IMR-90 (cell line): Measurements from ENCODE around the gene CFAP119. TPM values are rescaled to one million over a fixed set of nuclear protein-coding genes. Genes with fewer than 3 reads are reported as not detected.

Experiments
- ATAC-seq: fragments of 200-7000 bp; cut with Tn5 transposase; 2 replicates; pipeline ENCODE4 v1.9.1; 2020; ENCODE audit warnings: low read depth, mild to moderate bottlenecking, moderate library complexity
- BruUV-seq: library from RNA; stranded (reverse); fragments of 400-500 nt; replicated peaks from 2 replicates; lab custom pipeline; 2021; lab: Mats Ljungman, UMichigan
- CTCF ChIA-PET: fragments of 300-600 bp; formaldehyde crosslinking; extraction: SDS; loops from one replicate; lab custom pipeline; 2021; ENCODE audit warnings: antibody characterized with exemption; lab: Yijun Ruan, JAX
- POLR2A ChIA-PET: fragments of 300-600 bp; sonication (Branson Sonifier 250); formaldehyde crosslinking; loops from one replicate; lab custom pipeline; 2022; ENCODE audit warnings: antibody characterized with exemption; ENCODE audit not compliant: unreplicated experiment; lab: Charles Lee
- DNase-seq: peaks from one replicate; pipeline ENCODE4 v3.0.0; 2013
- H2AFZ ChIP-seq: replicated peaks from 2 replicates; pipeline ENCODE3; 2013; ENCODE audit warnings: low read length, mild to moderate bottlenecking; ENCODE audit not compliant: poor library complexity
- H2AK5ac ChIP-seq: 2 replicates; pipeline ENCODE4 v1.6.1; 2013; ENCODE audit warnings: low read depth, low read length, inconsistent platforms
- H2AK9ac ChIP-seq: replicated peaks from 2 replicates; pipeline ENCODE3; 2013; ENCODE audit warnings: mild to moderate bottlenecking, low read depth, low read length, moderate library complexity; ENCODE audit not compliant: poor library complexity
- H2BK120ac ChIP-seq: 2 replicates; pipeline ENCODE4 v1.6.1; 2013; ENCODE audit warnings: low read depth, low read length, inconsistent platforms
- H2BK15ac ChIP-seq: 3 replicates; pipeline ENCODE4 v1.6.1; 2013; ENCODE audit warnings: low read depth, low read length, inconsistent platforms
- H2BK20ac ChIP-seq: 2 replicates; pipeline ENCODE4 v1.6.1; 2013; ENCODE audit warnings: low read depth, mild to moderate bottlenecking, inconsistent platforms, low read length, moderate library complexity
- H2BK5ac ChIP-seq: 2 replicates; pipeline ENCODE4 v1.6.1; 2013; ENCODE audit warnings: mild to moderate bottlenecking, low read depth, low read length, inconsistent platforms; ENCODE audit not compliant: poor library complexity, severe bottlenecking
- H3K14ac ChIP-seq: replicated peaks from 2 replicates; pipeline ENCODE4 v1.6.1; 2013; ENCODE audit warnings: low read depth, low read length, inconsistent platforms
- H3K18ac ChIP-seq: 2 replicates; pipeline ENCODE4 v1.6.1; 2013; ENCODE audit warnings: low read depth, low read length, control low read depth
- H3K23ac ChIP-seq: 2 replicates; pipeline ENCODE4 v1.6.1; 2013; ENCODE audit warnings: low read depth, low read length, inconsistent platforms
- H3K27ac ChIP-seq: 2 replicates; pipeline ENCODE4 v1.5.1; 2013; ENCODE audit warnings: mild to moderate bottlenecking, control low read depth, low read length; ENCODE audit not compliant: insufficient read depth
- H3K27me3 ChIP-seq: 2 replicates; pipeline ENCODE4 v1.6.1; 2013; ENCODE audit warnings: low read length; ENCODE audit not compliant: control insufficient read depth, insufficient read depth
- H3K36me3 ChIP-seq: 2 replicates; pipeline ENCODE4 v1.6.1; 2013; ENCODE audit warnings: low read length, mixed read lengths; ENCODE audit not compliant: control insufficient read depth, insufficient read depth
- H3K4ac ChIP-seq: 2 replicates; pipeline ENCODE4 v1.6.1; 2013; ENCODE audit warnings: low read depth, low read length, inconsistent platforms
- H3K4me1 ChIP-seq: 2 replicates; pipeline ENCODE4 v1.6.1; 2013; ENCODE audit warnings: low read length, mixed read lengths; ENCODE audit not compliant: control insufficient read depth, insufficient read depth
- H3K4me2 ChIP-seq: 2 replicates; pipeline ENCODE4 v1.6.1; 2013; ENCODE audit warnings: low read depth, mild to moderate bottlenecking, control low read depth, low read length, moderate library complexity
- H3K4me3 ChIP-seq: 2 replicates; pipeline ENCODE4 v1.5.1; 2013; ENCODE audit warnings: low read depth, mild to moderate bottlenecking, control low read depth, low read length, moderate library complexity; ENCODE audit not compliant: insufficient read depth
- H3K56ac ChIP-seq: 2 replicates; pipeline ENCODE4 v1.6.1; 2013; ENCODE audit warnings: low read length, inconsistent platforms; ENCODE audit not compliant: insufficient read depth; ENCODE audit errors: extremely low read depth
- H3K79me1 ChIP-seq, 2 experiments: 2 replicates each; pipeline ENCODE4 v1.6.1; 2013; ENCODE audit warnings: low read length in 2 of 2, inconsistent platforms in 1 of 2, low read depth in 1 of 2
- H3K9ac ChIP-seq: 2 replicates; pipeline ENCODE4 v1.6.1; 2013; ENCODE audit warnings: low read depth, low read length, control low read depth
- H3K9me1 ChIP-seq: 2 replicates; pipeline ENCODE4 v1.6.1; 2013; ENCODE audit warnings: low read length, inconsistent platforms; ENCODE audit not compliant: insufficient read depth
- H3K9me3 ChIP-seq: 2 replicates; pipeline ENCODE4 v1.6.1; 2013; ENCODE audit warnings: low read length; ENCODE audit not compliant: control insufficient read depth, insufficient read depth
- H4K20me1 ChIP-seq: 2 replicates; pipeline ENCODE4 v1.6.1; 2013; ENCODE audit warnings: low read length, inconsistent platforms; ENCODE audit not compliant: insufficient read depth
- H4K5ac ChIP-seq: 2 replicates; pipeline ENCODE4 v1.6.1; 2013; ENCODE audit warnings: mild to moderate bottlenecking, low read depth, low read length, control low read depth
- H4K8ac ChIP-seq, 2 experiments: 2 replicates each; pipeline ENCODE4 v1.6.1; 2013; ENCODE audit warnings: low read depth in 2 of 2, low read length in 2 of 2, control low read depth in 1 of 2, inconsistent platforms in 1 of 2
- H4K91ac ChIP-seq: 2 replicates; pipeline ENCODE4 v1.6.1; 2013; ENCODE audit warnings: low read depth, low read length, inconsistent platforms; ENCODE audit not compliant: insufficient read depth
- BHLHE40 ChIP-seq: fragments of 150-350 bp; IDR thresholded peaks from 2 replicates; pipeline ENCODE4 v1.6.1; 2016; ENCODE audit warnings: mild to moderate bottlenecking, low read depth, low read length
- CEBPB ChIP-seq: IDR thresholded peaks from 2 replicates; pipeline ENCODE4 v1.6.1; 2012; ENCODE audit warnings: low read depth, low read length, improper control_type of control experiment
- CTCF ChIP-seq: conservative IDR thresholded peaks from 2 replicates; pipeline ENCODE4 v1.5.1; 2012; ENCODE audit warnings: mild to moderate bottlenecking, low read depth, low read length, improper control_type of control experiment
- ELK1 ChIP-seq: fragments of 150-350 bp; IDR thresholded peaks from 2 replicates; pipeline ENCODE4 v1.6.1; 2016; ENCODE audit warnings: low read depth, mild to moderate bottlenecking, low read length, moderate library complexity, borderline replicate concordance
- FOS ChIP-seq: fragments of 150-350 bp; IDR thresholded peaks from 2 replicates; pipeline ENCODE4 v1.6.1; 2016; ENCODE audit warnings: low read depth, low read length
- MAFK ChIP-seq: IDR thresholded peaks from 2 replicates; pipeline ENCODE4 v1.6.1; 2012; ENCODE audit warnings: low read depth, low read length, improper control_type of control experiment
- MAZ ChIP-seq: IDR thresholded peaks from 2 replicates; pipeline ENCODE4 v1.6.1; 2012; ENCODE audit warnings: low read depth, mild to moderate bottlenecking, low read length, improper control_type of control experiment, moderate library complexity, borderline replicate concordance
- MXI1 ChIP-seq: IDR thresholded peaks from 2 replicates; pipeline ENCODE4 v1.6.1; 2012; ENCODE audit warnings: low read depth, mild to moderate bottlenecking, low read length, moderate library complexity, borderline replicate concordance
- NFE2L2 ChIP-seq: fragments of 150-350 bp; IDR thresholded peaks from 2 replicates; pipeline ENCODE4 v1.6.1; 2016; ENCODE audit warnings: low read depth, mild to moderate bottlenecking, low read length
- POLR2A ChIP-seq: IDR thresholded peaks from 2 replicates; pipeline ENCODE4 v1.6.1; 2012; ENCODE audit warnings: mild to moderate bottlenecking, low read depth, low read length
- RAD21 ChIP-seq: IDR thresholded peaks from 2 replicates; pipeline ENCODE4 v1.6.1; 2012; ENCODE audit warnings: low read length, improper control_type of control experiment
- RCOR1 ChIP-seq: IDR thresholded peaks from 2 replicates; pipeline ENCODE4 v1.6.1; 2012; ENCODE audit warnings: mild to moderate bottlenecking, low read length, improper control_type of control experiment; ENCODE audit not compliant: insufficient replicate concordance
- RFX5 ChIP-seq: IDR thresholded peaks from 2 replicates; pipeline ENCODE4 v1.8.0; 2012; ENCODE audit warnings: low read depth, mild to moderate bottlenecking, low read length, moderate library complexity
- SMC3 ChIP-seq: fragments of 150-350 bp; IDR thresholded peaks from 2 replicates; pipeline ENCODE4 v1.6.1; 2016; ENCODE audit warnings: low read depth, mild to moderate bottlenecking, antibody characterized with exemption, low read length, moderate library complexity
- USF2 ChIP-seq: fragments of 150-350 bp; IDR thresholded peaks from 2 replicates; pipeline ENCODE4 v1.6.1; 2017; ENCODE audit warnings: mild to moderate bottlenecking, antibody characterized with exemption, low read length, low read depth
- WGBS, 2 experiments: methylation state at CpG; one replicate each; pipeline versions ENCODE4 v1.1.5 to v1.1.7; 2013; ENCODE audit warnings: missing lambda C conversion rate in 2 of 2; ENCODE audit not compliant: insufficient read length in 1 of 2; ENCODE audit errors: extremely low coverage in 2 of 2; 5-methylcytosine and 5-hydroxymethylcytosine counted together
- dilution Hi-C: fragments of 300-500 bp; cut with HindIII; formaldehyde crosslinking; loops from one replicate; pipeline ENCODE4 v1.14.3; 2018; ENCODE audit warnings: low sequenced_read_pairs; ENCODE audit not compliant: unreplicated experiment
- in situ Hi-C: fragments of 300-500 bp; cut with MboI; formaldehyde crosslinking; loops from 3 replicates; pipeline ENCODE4 v1.14.3; 2019; ENCODE audit warnings: low sequenced_read_pairs, inconsistent platforms, mixed read lengths
- intact Hi-C: fragments of 100-400 bp; cut with micrococcal nuclease; formaldehyde crosslinking; loops from 2 replicates; pipeline ENCODE4 v1.10.0; 2022
- polyA plus RNA-seq, 3 experiments: library from polyadenylated mRNA; depleted of rRNA; stranded (reverse); fragments of >200 nt; gene quantifications; 2 replicates each; pipeline ENCODE4 v1.2.3, GENCODE V29; 2012; ENCODE audit warnings: low replicate concordance in 1 of 3
- total RNA-seq: library from RNA; depleted of rRNA; stranded (reverse); fragments of >200 nt; gene quantifications from 2 replicates; pipeline ENCODE4 v1.2.3, GENCODE V29; 2012

Gene CFAP119
- total and polyA plus RNA-seq, 2 of the 4 experiments (the other 2 are of a cell fraction) = 0.90 to 7.6 TPM

- Histone ChIP-seq H4K91ac (no peak overlapping the region), H2AFZ (no peak overlapping the region), H4K20me1 (peaks cover 11% of the 10 kb centered on the region), H3K9ac (no peak overlapping the region), H3K36me3 (peaks cover 70% of the 10 kb centered on the region), H2AK9ac (no peak overlapping the region), H3K79me1 (peaks cover 28 to 45% of the 10 kb centered on the region in 2 experiments), H2BK5ac (no peak overlapping the region), H3K27me3 (no peaks in the 10 kb centered on the region), H2BK20ac (no peak overlapping the region), H4K8ac (no peak overlapping the region), H3K4me1 (no peaks in the 10 kb centered on the region), H3K9me1 (no peaks in the 10 kb centered on the region), H2BK120ac (no peak overlapping the region), H2BK15ac (no peak overlapping the region), H3K9me3 (no peaks in the 10 kb centered on the region), H3K23ac (no peak overlapping the region), H3K18ac (no peak overlapping the region), H3K27ac (no peak overlapping the region), H3K56ac (no peak overlapping the region), H3K14ac (no peak overlapping the region), H2AK5ac (no peak overlapping the region), H4K5ac (no peak overlapping the region), H3K4me2 (no peak overlapping the region), H3K4me3 (no peak overlapping the region), H3K4ac (no peak overlapping the region)
- ChIA-PET CTCF (interaction anchor here (0.6 kb wide), 1 partner anchor 52 kb away, joined by 3 read pairs; no protein-coding TSS in a partner anchor), POLR2A (no interaction called here)
- BruUV-seq = no TSS peak
- 97% methylated on average over 9 of the region's 23 CpGs; no CpG with 5 or more reads in 1 of the 2 experiments for WGBS, 2 experiments
- dilution Hi-C loops (no loop called here), in situ Hi-C loops (no loop called here), intact Hi-C loops (no loop called here)
- DNase-seq (no peak), ATAC-seq (no peak; the same call in 1 of the 2 replicates)
- no peak for TF ChIP-seq MXI1
- TF ChIP-seq CEBPB = no peak
- TF ChIP-seq SMC3 = no peak
- no peak for TF ChIP-seq RFX5
- TF ChIP-seq RAD21 = no peak
- TF ChIP-seq CTCF = no peak
- no peak for TF ChIP-seq MAFK
- TF ChIP-seq RCOR1 = no peak
- no peak for TF ChIP-seq FOS
- no peak for TF ChIP-seq MAZ
- TF ChIP-seq ELK1 = no peak
- TF ChIP-seq BHLHE40 = no peak
- TF ChIP-seq POLR2A = no peak
- no peak for TF ChIP-seq NFE2L2
- no peak for TF ChIP-seq USF2
Observed at GRCh38 chr16:30724641-30725417, 37.0 kb downstream of the CFAP119 start.
